Parathyroid adenoma (tissue), 2 donors: ENCODE data around the gene OCA2.

Experiments
- H2AFZ ChIP-seq: fragments of 300-600 bp; sonication (generic); one replicate; pipeline ENCODE4 v1.7.0; 2017; ENCODE audit warnings: antibody characterized with exemption, mild to moderate bottlenecking
- H3K27ac ChIP-seq: fragments of 300-600 bp; sonication (generic); one replicate; pipeline ENCODE4 v1.7.0; 2017
- H3K27me3 ChIP-seq: fragments of 300-600 bp; sonication (generic); one replicate; pipeline ENCODE4 v1.7.0; 2017; ENCODE audit warnings: low read length; ENCODE audit not compliant: control insufficient read depth, insufficient read depth
- H3K36me3 ChIP-seq: fragments of 300-600 bp; sonication (generic); one replicate; pipeline ENCODE4 v1.7.0; 2017; ENCODE audit warnings: low read length; ENCODE audit not compliant: control insufficient read depth, insufficient read depth
- H3K4me1 ChIP-seq: fragments of 300-600 bp; sonication (generic); one replicate; pipeline ENCODE4 v1.7.0; 2017; ENCODE audit warnings: control low read depth
- H3K4me2 ChIP-seq: fragments of 300-600 bp; sonication (generic); one replicate; pipeline ENCODE4 v1.7.0; 2017; ENCODE audit warnings: low read length
- H3K4me3 ChIP-seq: fragments of 300-600 bp; sonication (generic); one replicate; pipeline ENCODE4 v1.7.0; 2017; ENCODE audit warnings: low read depth, low read length
- H3K79me2 ChIP-seq: fragments of 300-600 bp; sonication (generic); one replicate; pipeline ENCODE4 v1.7.0; 2017; ENCODE audit warnings: control low read depth
- H3K9ac ChIP-seq: fragments of 300-600 bp; sonication (generic); one replicate; pipeline ENCODE4 v1.7.0; 2017; ENCODE audit warnings: mild to moderate bottlenecking
- H3K9me3 ChIP-seq: fragments of 300-600 bp; sonication (generic); one replicate; pipeline ENCODE4 v1.7.0; 2017; ENCODE audit warnings: low read length; ENCODE audit not compliant: control insufficient read depth
- CTCF ChIP-seq: fragments of 300-600 bp; sonication (generic); IDR thresholded peaks from one replicate; pipeline ENCODE4 v1.7.0; 2017; ENCODE audit warnings: antibody characterized with exemption, mild to moderate bottlenecking
- donor health status: primary hyperparathyroidism.

Gene OCA2

DNA sequence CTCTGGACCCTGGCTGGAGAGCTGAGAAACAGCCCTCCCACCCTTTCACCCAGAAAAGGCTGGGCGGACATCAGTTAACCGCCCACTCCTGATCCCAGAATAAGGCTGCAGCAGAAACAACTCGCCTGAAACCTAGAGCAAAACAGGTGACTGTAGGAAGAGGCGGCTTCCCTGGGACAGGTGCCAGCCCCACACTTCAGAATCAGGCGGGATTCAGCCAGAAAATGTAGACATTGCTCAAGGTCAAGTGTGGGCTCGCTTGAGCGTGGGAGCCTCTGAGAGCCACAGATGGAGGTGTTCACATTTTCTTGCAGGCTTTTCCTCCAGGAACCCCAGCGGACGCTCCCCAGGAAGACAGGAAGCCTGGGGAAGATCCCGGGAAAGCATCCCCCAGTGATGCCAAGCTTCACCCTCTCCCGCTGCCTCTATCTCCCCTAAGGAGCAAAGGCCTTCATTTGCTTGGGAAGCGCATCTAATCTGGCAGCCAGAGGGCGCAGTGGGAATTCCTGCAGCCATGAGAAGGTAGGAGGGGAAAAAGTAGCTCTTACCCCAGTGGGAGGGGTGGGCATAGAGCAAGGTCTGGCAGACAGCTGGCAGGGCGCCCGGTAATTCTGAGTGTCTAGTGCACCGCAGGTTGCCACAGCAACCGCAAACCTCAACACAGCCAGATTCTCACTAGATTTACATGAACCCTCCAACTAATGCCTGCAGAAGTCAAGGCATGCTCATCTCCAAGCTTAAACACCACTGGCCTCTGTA lies 77.7 kb downstream of the OCA2 start:
- Histone ChIP-seq H3K9ac (no peak overlapping the region), H3K4me2 (no peak overlapping the region), H3K27me3 (no peaks in the 10 kb centered on the region), H3K4me1 (no peaks in the 10 kb centered on the region), H3K4me3 (no peak overlapping the region), H3K9me3 (no peaks in the 10 kb centered on the region), H3K36me3 (no peaks in the 10 kb centered on the region), H3K79me2 (no peaks in the 10 kb centered on the region), H3K27ac (no peak overlapping the region), H2AFZ (no peak overlapping the region)
- no peak for TF ChIP-seq CTCF

DNA sequence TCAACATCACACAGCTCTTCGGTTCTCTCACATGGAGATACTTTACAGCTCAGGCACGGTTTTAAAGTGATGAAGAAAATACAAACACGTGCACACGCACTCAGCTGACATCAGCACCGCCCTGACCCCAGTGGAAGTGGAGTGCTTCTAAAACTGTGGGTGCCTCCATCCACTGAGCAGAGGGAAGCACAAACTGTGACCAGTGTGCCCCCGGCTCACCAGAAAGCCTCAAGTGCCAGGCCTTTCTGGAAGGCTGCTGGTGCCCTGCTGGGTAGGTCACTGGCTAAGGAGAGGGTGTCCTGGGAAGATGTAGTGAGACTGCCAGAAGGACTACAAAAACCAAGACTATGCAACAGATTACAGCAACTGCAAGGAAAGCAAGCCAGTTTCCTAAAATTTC lies 78.5 kb downstream of the OCA2 start:
- TF ChIP-seq CTCF, result no peak

DNA sequence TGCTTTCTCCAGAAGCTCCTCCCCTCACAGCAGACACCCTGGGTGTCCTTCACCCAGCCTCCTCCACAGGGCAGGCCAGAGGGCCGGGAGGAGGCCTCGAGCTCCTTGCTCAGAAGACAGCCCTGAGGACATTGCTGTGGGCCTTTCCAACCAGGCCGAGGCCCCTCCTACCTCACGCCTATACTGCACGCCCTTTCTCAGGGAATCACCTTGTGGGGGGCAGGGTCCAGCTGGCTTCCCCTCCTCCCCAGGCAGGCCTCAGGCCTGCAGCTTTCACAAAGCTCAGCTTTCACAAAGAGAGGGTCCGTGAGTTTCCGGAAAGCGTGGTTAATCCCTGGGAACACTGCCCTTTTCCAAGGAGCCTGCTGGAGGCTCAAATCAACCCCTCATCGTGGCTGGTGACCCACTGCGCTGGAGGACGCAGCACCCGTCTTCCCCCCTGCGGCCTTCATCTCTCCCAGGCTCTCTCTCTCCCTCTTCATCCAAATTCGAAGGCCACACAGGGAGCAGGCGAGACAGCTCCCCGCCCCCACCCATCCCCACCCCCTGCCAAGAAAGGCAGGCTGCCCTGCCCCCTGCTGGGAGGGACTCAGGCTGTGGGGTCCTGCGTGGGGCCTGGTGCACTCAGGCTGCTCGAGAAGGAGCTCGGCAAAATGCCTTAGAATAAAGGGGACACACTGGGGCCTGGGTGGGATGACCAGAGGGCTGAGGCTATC lies 79.4 kb downstream of the OCA2 start:
- no peak for TF ChIP-seq CTCF
- H3K27me3 ChIP-seq, result no peaks in the 10 kb centered on the region

More for the DNA sequence above, 78.5 kb downstream of the OCA2 start:
- H3K9ac ChIP-seq, result no peak overlapping the region
- no peak overlapping the region for H2AFZ ChIP-seq
- no peak overlapping the region for H3K4me2 ChIP-seq
- no peaks in the 10 kb centered on the region for H3K79me2 ChIP-seq
- H3K4me1 ChIP-seq, result no peaks in the 10 kb centered on the region
- H3K9me3 ChIP-seq, result no peaks in the 10 kb centered on the region
- no peak overlapping the region for H3K27ac ChIP-seq
- no peaks in the 10 kb centered on the region for H3K27me3 ChIP-seq
- no peaks in the 10 kb centered on the region for H3K36me3 ChIP-seq
- no peak overlapping the region for H3K4me3 ChIP-seq

GRCh38 chr15:28018291-28019044 lies 80.6 kb downstream of the OCA2 start:
- H3K36me3 ChIP-seq, result no peaks in the 10 kb centered on the region
- TF ChIP-seq CTCF, result no peak
- no peak overlapping the region for H3K4me2 ChIP-seq
- H3K27me3 ChIP-seq, result no peaks in the 10 kb centered on the region
- no peak overlapping the region for H3K27ac ChIP-seq
- H2AFZ ChIP-seq, result no peak overlapping the region
- H3K4me1 ChIP-seq, result no peaks in the 10 kb centered on the region
- no peaks in the 10 kb centered on the region for H3K79me2 ChIP-seq
- H3K9ac ChIP-seq, result no peak overlapping the region
- no peak overlapping the region for H3K4me3 ChIP-seq
- H3K9me3 ChIP-seq, result no peaks in the 10 kb centered on the region

More for the DNA sequence above, 79.4 kb downstream of the OCA2 start:
- Histone ChIP-seq H3K79me2 (no peaks in the 10 kb centered on the region), H2AFZ (no peak overlapping the region), H3K4me3 (no peak overlapping the region), H3K27ac (no peak overlapping the region), H3K9me3 (no peaks in the 10 kb centered on the region), H3K4me1 (no peaks in the 10 kb centered on the region), H3K4me2 (no peak overlapping the region), H3K9ac (no peak overlapping the region), H3K36me3 (no peaks in the 10 kb centered on the region)
